Stimulated activated CD4-positive, alpha-beta T cell treated with anti-CD3 and anti-CD28 coated beads, Interleukin-12 subunit alpha, Interleukin-12 subunit beta, amount 100 ng/mL, for 4 hours (primary cell): ENCODE results near the gene FOXE3.

Source experiments
- DNase-seq: peaks from one replicate; pipeline ENCODE4 v3.0.0-alpha.2; 2020

Gene FOXE3

DNA sequence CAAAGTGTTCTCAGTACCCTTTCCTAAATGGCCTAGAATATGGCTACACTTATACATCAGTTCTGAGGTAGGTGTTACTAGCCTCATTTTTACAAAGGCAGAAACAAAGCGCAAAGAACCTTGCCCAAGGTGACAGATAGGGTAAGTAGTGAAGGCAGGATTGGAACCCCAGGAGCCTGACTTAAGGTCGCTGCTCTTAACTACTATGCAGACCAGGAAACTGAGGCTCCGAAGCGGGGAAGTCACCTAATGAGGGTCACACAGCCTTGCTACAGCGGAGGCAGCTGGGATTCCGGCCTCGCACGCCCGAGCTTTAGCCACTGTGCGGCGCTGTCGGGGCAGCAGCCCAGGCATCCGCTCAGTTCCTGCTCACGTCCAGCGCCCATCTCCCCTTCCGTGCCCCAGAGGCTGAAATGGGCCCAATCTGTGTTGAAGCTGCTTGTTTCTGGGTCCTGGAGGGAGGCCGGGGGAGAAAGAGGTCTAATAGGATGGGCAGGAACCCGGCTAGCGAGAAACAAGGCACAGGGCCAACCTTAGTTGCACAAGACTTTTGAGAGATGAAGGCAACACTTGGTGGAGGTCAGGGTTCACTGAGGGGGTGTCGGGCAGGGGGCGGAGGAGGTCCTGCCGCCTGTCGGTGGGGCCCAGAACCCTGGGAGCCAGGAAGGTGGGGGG lies 20.4 kb downstream of the FOXE3 start:
- peak; percentile 74 for DNase-seq

GRCh38 chr1:47436979-47437446 lies 20.9 kb downstream of the FOXE3 start:
- peak; percentile 26 for DNase-seq

DNA sequence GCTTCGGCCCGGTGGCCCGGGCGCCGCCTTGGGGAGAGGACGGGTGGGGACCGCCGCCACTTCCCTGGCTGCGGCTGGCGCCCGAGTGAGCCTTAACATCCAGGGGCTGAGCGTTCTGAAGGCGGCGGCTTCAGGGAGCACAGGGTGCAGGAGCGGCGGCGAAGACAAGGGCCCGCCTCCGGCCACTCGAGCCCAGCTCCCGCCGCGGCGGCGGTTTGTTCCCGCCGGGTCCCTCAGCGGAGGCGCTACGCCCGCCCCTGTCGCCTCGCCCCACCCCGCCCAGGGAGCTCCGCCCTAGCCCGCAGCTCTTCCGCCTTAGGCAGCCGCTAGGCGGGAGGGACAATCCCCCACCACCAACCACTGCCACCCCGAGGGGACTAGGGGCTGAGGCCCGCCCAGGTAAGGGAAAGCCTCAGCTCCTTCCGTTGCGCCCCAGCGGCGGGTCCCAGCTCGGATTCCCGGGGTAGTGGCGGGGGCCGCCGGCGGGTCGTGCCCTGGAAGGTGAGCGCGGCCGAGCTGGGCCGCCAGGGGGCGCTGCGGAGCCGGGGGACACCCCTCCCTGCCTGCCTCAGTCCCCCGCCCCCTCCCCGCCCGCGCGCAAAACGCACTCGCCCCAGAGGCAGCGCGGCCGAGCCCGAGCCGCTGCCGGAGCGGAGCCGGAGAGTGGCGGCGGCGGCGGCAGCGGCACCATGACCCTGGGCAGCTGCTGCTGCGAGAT lies 21.5 kb downstream of the FOXE3 start, which contains the start of gene FOXD2:
FOXD2 (plus strand) TSS at position 598 of the 718 bp plus-strand sequence; CDS start at position 690, 92 bp downstream.
- DNase-seq, result peak; percentile 94

DNA sequence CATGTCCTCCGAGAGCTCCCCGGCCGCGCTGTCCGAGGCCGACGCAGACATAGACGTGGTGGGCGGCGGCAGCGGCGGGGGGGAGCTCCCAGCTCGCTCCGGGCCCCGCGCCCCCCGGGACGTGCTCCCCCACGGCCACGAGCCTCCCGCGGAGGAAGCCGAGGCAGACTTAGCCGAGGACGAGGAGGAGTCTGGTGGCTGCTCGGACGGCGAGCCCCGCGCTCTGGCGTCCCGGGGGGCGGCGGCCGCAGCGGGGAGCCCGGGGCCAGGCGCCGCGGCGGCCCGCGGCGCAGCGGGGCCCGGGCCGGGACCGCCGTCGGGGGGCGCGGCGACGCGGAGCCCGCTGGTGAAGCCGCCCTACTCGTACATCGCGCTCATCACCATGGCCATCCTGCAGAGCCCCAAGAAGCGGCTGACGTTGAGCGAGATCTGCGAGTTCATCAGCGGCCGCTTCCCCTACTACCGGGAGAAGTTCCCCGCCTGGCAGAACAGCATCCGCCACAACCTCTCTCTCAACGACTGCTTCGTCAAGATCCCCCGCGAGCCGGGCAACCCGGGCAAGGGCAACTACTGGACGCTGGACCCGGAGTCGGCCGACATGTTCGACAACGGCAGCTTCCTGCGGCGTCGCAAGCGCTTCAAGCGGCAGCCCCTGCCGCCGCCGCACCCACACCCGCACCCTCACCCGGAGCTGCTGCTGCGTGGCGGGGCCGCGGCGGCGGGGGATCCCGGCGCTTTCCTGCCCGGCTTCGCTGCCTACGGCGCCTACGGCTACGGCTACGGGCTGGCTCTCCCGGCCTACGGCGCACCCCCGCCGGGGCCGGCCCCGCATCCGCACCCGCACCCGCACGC lies 22.3 kb downstream of the FOXE3 start:
- no peak for DNase-seq

GRCh38 chr1:47439017-47439818 lies 23.1 kb downstream of the FOXE3 start:
- DNase-seq, result no peak

DNA sequence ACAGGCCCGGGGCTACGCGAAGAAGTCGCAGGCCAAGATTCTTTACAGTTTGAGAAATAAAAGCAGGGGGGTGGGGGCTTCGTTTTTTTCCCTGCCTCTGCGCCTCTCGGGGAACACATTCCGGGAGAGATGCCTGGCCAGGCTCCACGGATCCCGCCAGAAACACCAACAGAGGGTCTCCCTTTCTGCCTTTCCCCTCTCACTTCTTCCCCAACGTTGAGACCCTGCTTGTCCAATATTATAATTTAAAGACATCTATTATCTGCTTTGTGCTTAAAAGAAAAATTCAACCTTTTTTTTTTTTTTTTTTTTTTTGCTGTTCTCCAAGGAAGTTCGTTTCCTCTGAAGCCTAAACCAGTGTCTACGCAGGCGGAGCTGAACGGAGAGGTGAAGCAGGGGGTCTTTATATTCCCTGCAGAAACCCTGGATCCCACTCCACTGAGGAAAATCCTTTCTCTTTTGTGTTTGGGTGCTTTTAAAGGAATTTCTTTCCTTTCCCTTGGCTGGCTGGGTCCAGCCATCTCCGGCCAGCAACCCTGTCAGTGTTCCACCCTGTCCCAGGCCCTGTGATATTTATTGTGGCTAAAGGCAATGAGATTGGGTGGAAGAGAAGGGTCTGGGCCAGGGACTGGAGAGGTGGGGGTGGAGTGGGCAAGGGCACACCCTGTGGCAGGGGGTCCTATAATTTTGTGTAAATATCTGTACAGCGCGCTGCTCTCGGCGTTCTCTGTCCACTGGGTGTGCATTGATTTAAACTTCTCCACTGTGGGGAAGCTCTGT lies 23.9 kb downstream of the FOXE3 start:
- no peak for DNase-seq

- no peak for DNase-seq
These were observed 24.6 kb downstream of the FOXE3 start for GRCh38 chr1:47440599-47441081.

DNA sequence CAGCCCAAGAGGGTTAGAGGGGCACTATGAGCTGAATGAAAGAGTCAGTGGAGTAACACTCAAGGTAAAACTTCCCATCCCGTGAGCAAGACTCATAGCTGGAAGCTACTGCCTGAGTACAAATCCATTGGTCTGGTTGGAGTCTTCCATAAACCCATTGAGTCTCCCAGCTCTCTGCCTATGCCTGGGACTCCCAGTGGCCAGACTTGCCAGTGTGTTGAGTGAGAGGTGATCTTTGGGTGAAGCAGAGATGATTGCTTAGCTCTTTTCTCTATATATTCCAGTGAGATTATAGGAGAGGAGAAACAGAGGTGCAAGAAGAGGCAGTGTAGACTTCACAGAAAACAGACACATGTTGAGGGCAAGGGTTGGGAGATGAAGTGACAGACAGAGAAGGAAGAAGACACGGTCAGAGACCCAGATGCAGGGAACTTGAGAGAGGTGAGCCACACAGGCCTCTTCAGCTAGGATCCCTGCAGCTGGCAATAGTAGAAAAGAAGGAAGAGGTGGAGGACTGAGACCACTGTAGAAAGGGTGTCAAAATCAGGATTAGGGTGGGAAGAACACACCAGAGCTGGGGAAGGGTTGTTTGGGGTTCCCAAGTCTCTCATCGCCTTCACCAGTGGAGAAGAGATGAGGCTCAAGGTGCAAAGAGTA lies 25.5 kb downstream of the FOXE3 start:
- no peak for DNase-seq

DNA sequence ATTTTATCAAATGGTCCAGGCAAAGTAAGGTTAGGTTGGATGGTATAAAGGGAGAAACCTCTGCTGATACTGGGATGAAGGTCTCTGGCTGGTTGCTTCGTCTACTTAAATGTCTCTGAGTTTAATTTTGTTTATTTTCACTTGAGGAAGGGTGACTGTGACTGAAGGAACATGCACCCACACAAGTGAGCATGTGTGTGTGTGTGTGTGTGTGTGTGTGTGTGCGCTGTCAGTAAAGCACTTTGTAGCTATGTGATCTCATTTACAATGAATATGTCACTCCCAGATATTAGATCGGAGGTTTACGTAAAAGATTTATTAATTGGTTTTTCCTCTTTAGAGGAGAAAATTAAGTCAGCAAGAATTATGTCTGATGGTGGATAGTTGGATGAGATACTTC lies 26.1 kb downstream of the FOXE3 start:
- DNase-seq, result no peak

GRCh38 chr1:47442842-47443529 lies 26.9 kb downstream of the FOXE3 start:
- DNase-seq, result no peak

DNA sequence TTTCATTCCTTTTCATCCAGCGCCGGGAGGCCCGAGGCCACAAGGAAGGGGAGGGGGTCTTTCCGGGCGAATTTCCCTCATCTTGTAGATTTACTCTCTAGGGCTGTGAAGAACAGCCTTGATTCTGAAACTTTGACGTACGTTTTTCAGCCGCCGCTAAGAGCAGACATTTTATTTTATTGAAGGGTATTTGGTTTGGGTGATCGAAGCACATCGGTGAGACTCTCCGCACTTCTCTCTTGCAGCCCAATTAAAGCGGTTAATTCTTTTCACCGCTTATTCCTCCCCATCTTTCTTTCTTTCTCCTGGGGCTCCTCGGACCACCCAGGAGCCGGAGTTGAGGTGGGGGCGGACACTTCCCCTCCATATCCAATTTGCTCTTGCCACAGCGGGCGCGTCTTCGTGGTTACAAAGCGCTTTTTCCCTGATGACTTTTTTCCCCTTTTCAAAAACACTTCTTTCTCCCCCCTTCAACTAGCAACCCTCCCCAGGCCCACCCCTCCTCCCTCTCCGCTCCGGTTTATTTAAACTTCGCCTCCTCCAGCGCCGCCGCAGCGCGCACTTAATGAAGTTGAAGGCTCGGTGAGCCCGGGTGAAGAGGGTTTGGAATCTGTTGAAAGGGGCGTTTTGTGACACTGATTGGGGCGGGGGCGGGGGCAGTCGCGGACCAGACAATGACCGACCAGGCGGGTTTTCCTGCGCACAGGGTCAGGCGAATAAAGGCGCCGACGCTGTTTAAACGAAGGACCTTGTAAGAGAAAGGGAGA lies 27.6 kb downstream of the FOXE3 start:
- DNase-seq, result no peak

DNA sequence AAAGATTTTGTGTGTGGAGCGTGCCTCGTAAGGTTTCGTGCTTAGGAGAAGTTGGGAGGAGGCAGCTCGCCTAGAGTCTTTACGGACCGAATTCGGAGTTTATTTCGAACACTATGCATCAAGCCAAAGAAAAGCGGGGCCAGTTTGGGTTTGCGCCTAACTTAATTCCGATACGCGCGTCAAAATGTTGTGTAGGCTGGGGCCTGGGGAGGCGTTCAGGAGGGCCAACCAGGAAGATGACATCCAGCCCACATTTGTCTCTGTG lies 28.1 kb downstream of the FOXE3 start:
- no peak for DNase-seq

DNA sequence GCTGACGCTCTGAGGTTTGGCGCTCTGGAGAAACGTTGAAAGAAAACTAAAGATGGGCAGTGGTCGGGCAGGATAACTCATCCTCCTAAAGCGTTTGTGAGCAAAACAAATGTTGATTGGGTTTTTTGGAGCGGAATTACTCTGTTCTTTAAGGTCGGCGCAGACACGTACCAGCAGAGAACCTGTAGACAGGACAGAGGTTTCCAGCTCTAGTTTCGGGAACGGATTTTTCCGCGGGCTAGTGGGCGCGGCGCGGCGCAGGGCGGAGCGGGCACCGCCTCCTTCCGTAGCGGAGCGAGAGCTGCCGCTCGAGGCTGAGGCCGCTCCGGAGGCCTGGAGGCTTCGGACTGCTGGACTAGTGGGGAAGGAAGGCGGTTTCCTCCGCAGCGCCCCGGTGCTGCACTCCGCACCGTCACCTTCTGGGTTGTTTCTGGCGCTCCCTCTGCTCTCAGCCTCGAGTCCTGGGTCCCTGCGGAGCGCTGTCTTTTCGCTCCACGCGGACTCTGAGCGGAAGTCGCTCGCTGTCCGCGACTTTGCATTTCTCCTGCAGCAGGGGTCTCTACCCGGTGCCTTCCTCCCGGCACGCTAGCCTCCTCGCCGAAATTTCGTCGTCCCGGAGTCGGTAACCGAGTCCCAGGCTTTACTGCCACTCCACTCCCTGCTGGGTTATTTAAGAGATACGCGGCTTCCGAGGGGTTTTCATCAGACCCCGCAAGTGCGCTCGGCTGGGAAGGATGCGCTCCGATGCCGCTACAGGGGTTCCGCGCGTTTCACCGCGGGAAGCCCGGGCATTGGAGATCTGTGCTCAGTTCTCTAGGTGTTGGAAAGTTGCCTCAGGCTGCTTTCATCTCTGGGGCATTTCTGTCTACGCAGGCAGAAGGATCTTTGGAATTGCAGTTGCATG lies 28.7 kb downstream of the FOXE3 start:
- DNase-seq, result no peak

- no peak for DNase-seq
These were observed 29.9 kb downstream of the FOXE3 start for GRCh38 chr1:47445823-47446550.

GRCh38 chr1:47448462-47449222 lies 32.6 kb downstream of the FOXE3 start:
- DNase-seq, result no peak

DNA sequence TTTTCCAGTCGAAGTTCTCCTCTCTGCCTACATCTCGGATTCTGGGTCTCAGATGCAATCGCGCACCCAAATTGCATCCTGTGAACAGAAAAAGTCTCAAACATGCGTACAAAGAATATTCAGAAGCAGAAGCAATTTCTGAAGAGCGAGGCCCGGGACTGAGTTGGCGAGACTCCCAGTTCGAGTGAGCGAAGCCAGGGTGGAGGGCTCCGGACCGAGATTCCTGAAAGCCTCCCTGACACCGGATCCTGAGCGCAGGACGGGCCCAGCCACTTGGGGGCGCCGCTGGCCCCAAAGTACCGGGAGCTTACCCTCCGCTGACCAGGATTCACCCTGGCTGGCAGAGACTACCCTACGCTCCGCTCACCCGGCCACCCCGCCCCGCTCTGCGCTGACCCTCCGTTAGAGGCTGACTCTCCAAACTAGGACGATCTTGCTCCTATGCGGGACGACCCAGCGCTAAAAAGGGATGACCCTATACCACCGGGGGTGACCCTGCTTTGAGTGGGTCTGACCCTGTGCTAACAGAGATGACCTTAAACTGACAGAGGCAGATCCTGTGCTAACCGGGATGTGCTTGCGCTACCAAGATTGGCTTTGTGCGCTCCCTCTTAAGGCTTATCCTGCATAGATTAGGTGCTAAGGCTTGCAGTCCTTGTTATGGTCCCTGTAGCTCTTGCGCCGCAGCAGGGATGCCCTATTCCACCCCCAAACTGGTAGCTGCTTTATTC lies 33.9 kb downstream of the FOXE3 start:
- DNase-seq, result no peak

DNA sequence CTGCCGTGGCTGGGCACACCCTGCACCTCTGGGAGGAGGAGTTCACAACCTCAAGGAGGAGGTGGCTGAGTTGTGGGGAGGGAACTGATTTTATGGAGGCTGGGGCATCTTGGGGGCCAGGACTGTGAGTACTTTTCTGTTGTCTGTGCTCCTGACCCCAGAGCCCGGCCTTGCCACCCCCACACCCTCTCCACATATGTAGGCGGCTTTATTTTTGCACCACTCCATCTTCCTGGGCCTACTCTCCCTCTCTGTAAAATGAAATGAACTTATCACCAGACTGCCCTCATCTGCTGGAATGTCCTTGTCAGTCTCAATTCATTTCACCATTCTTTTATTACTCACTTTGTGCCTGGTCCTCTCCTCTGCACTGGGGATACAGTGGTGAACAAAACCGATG lies 34.5 kb downstream of the FOXE3 start:
- DNase-seq, result no peak
